ENCODE results near the gene TMEM151B.
A peak's percentile ranks its signal among the peaks of the same experiment; 100 is the strongest.
"Not testable (repeated sequence)": the region's sequence is repeated elsewhere in the genome, so short reads cannot be mapped to it uniquely, and the experiment has no call there.

Gene TMEM151B

GRCh38 chr6:44339763-44340625 is 69.7 kb downstream of the TMEM151B start:
- DNase-seq, result no peak

- DNase-seq, result no peak
Observed at GRCh38 chr6:44341095-44341890, 71.0 kb downstream of the TMEM151B start.

- DNase-seq, result peak in 2 of 3 experiments; percentile 33 to 64
Observed at GRCh38 chr6:44342052-44342451, 71.8 kb downstream of the TMEM151B start.

- peak in 2 of 3 experiments; percentile 33 to 64 for DNase-seq
Observed at GRCh38 chr6:44342489-44342888, 72.2 kb downstream of the TMEM151B start, which contains the start of gene SPATS1. Gene SPATS1, plus strand, starts transcription at chr6:44342650. Its CDS starts 446 bp downstream, at chr6:44343096.

- DNase-seq, result not testable (repeated sequence)
Observed at GRCh38 chr6:44346818-44347217, 76.6 kb downstream of the TMEM151B start.

- no peak for DNase-seq
Observed at GRCh38 chr6:44349904-44350649, 79.8 kb downstream of the TMEM151B start.

GRCh38 chr6:44350650-44350994 is 80.4 kb downstream of the TMEM151B start:
- not testable (repeated sequence) for DNase-seq

GRCh38 chr6:44352259-44352658 is 82.0 kb downstream of the TMEM151B start:
- no peak for DNase-seq

GRCh38 chr6:44353336-44353735 is 83.1 kb downstream of the TMEM151B start:
- no peak for DNase-seq

GRCh38 chr6:44355640-44356039 is 85.4 kb downstream of the TMEM151B start:
- no peak for DNase-seq

GRCh38 chr6:44356487-44356886 is 86.2 kb downstream of the TMEM151B start:
- DNase-seq, result no peak
